IMR-90 (cell line): ENCODE results near the gene EHD4. TPM values are rescaled to one million over a fixed set of nuclear protein-coding genes. Genes with fewer than 3 reads are reported as not detected.

Experiments used
- ATAC-seq: fragments of 200-7000 bp; cut with Tn5 transposase; 2 replicates; pipeline ENCODE4 v1.9.1; 2020; ENCODE audit warnings: low read depth, mild to moderate bottlenecking, moderate library complexity
- BruUV-seq: library from RNA; stranded (reverse); fragments of 400-500 nt; replicated peaks from 2 replicates; lab custom pipeline; 2021; lab: Mats Ljungman, UMichigan
- CTCF ChIA-PET: fragments of 300-600 bp; formaldehyde crosslinking; extraction: SDS; loops from one replicate; lab custom pipeline; 2021; ENCODE audit warnings: antibody characterized with exemption; lab: Yijun Ruan, JAX
- POLR2A ChIA-PET: fragments of 300-600 bp; sonication (Branson Sonifier 250); formaldehyde crosslinking; loops from one replicate; lab custom pipeline; 2022; ENCODE audit warnings: antibody characterized with exemption; ENCODE audit not compliant: unreplicated experiment; lab: Charles Lee
- DNase-seq: peaks from one replicate; pipeline ENCODE4 v3.0.0; 2013
- H2AFZ ChIP-seq: replicated peaks from 2 replicates; pipeline ENCODE3; 2013; ENCODE audit warnings: low read length, mild to moderate bottlenecking; ENCODE audit not compliant: poor library complexity
- H2AK5ac ChIP-seq: 2 replicates; pipeline ENCODE4 v1.6.1; 2013; ENCODE audit warnings: low read depth, low read length, inconsistent platforms
- H2AK9ac ChIP-seq: replicated peaks from 2 replicates; pipeline ENCODE3; 2013; ENCODE audit warnings: mild to moderate bottlenecking, low read depth, low read length, moderate library complexity; ENCODE audit not compliant: poor library complexity
- H2BK120ac ChIP-seq: 2 replicates; pipeline ENCODE4 v1.6.1; 2013; ENCODE audit warnings: low read depth, low read length, inconsistent platforms
- H2BK15ac ChIP-seq: 3 replicates; pipeline ENCODE4 v1.6.1; 2013; ENCODE audit warnings: low read depth, low read length, inconsistent platforms
- H2BK20ac ChIP-seq: 2 replicates; pipeline ENCODE4 v1.6.1; 2013; ENCODE audit warnings: low read depth, mild to moderate bottlenecking, inconsistent platforms, low read length, moderate library complexity
- H2BK5ac ChIP-seq: 2 replicates; pipeline ENCODE4 v1.6.1; 2013; ENCODE audit warnings: mild to moderate bottlenecking, low read depth, low read length, inconsistent platforms; ENCODE audit not compliant: poor library complexity, severe bottlenecking
- H3K14ac ChIP-seq: replicated peaks from 2 replicates; pipeline ENCODE4 v1.6.1; 2013; ENCODE audit warnings: low read depth, low read length, inconsistent platforms
- H3K18ac ChIP-seq: 2 replicates; pipeline ENCODE4 v1.6.1; 2013; ENCODE audit warnings: low read depth, low read length, control low read depth
- H3K23ac ChIP-seq: 2 replicates; pipeline ENCODE4 v1.6.1; 2013; ENCODE audit warnings: low read depth, low read length, inconsistent platforms
- H3K27ac ChIP-seq: 2 replicates; pipeline ENCODE4 v1.5.1; 2013; ENCODE audit warnings: mild to moderate bottlenecking, control low read depth, low read length; ENCODE audit not compliant: insufficient read depth
- H3K27me3 ChIP-seq: 2 replicates; pipeline ENCODE4 v1.6.1; 2013; ENCODE audit warnings: low read length; ENCODE audit not compliant: control insufficient read depth, insufficient read depth
- H3K36me3 ChIP-seq: 2 replicates; pipeline ENCODE4 v1.6.1; 2013; ENCODE audit warnings: low read length, mixed read lengths; ENCODE audit not compliant: control insufficient read depth, insufficient read depth
- H3K4ac ChIP-seq: 2 replicates; pipeline ENCODE4 v1.6.1; 2013; ENCODE audit warnings: low read depth, low read length, inconsistent platforms
- H3K4me1 ChIP-seq: 2 replicates; pipeline ENCODE4 v1.6.1; 2013; ENCODE audit warnings: low read length, mixed read lengths; ENCODE audit not compliant: control insufficient read depth, insufficient read depth
- H3K4me2 ChIP-seq: 2 replicates; pipeline ENCODE4 v1.6.1; 2013; ENCODE audit warnings: low read depth, mild to moderate bottlenecking, control low read depth, low read length, moderate library complexity
- H3K4me3 ChIP-seq: 2 replicates; pipeline ENCODE4 v1.5.1; 2013; ENCODE audit warnings: low read depth, mild to moderate bottlenecking, control low read depth, low read length, moderate library complexity; ENCODE audit not compliant: insufficient read depth
- H3K56ac ChIP-seq: 2 replicates; pipeline ENCODE4 v1.6.1; 2013; ENCODE audit warnings: low read length, inconsistent platforms; ENCODE audit not compliant: insufficient read depth; ENCODE audit errors: extremely low read depth
- H3K79me1 ChIP-seq, 2 experiments: 2 replicates each; pipeline ENCODE4 v1.6.1; 2013; ENCODE audit warnings: low read length in 2 of 2, inconsistent platforms in 1 of 2, low read depth in 1 of 2
- H3K9ac ChIP-seq: 2 replicates; pipeline ENCODE4 v1.6.1; 2013; ENCODE audit warnings: low read depth, low read length, control low read depth
- H3K9me1 ChIP-seq: 2 replicates; pipeline ENCODE4 v1.6.1; 2013; ENCODE audit warnings: low read length, inconsistent platforms; ENCODE audit not compliant: insufficient read depth
- H3K9me3 ChIP-seq: 2 replicates; pipeline ENCODE4 v1.6.1; 2013; ENCODE audit warnings: low read length; ENCODE audit not compliant: control insufficient read depth, insufficient read depth
- H4K20me1 ChIP-seq: 2 replicates; pipeline ENCODE4 v1.6.1; 2013; ENCODE audit warnings: low read length, inconsistent platforms; ENCODE audit not compliant: insufficient read depth
- H4K5ac ChIP-seq: 2 replicates; pipeline ENCODE4 v1.6.1; 2013; ENCODE audit warnings: mild to moderate bottlenecking, low read depth, low read length, control low read depth
- H4K8ac ChIP-seq, 2 experiments: 2 replicates each; pipeline ENCODE4 v1.6.1; 2013; ENCODE audit warnings: low read depth in 2 of 2, low read length in 2 of 2, control low read depth in 1 of 2, inconsistent platforms in 1 of 2
- H4K91ac ChIP-seq: 2 replicates; pipeline ENCODE4 v1.6.1; 2013; ENCODE audit warnings: low read depth, low read length, inconsistent platforms; ENCODE audit not compliant: insufficient read depth
- BHLHE40 ChIP-seq: fragments of 150-350 bp; IDR thresholded peaks from 2 replicates; pipeline ENCODE4 v1.6.1; 2016; ENCODE audit warnings: mild to moderate bottlenecking, low read depth, low read length
- CEBPB ChIP-seq: IDR thresholded peaks from 2 replicates; pipeline ENCODE4 v1.6.1; 2012; ENCODE audit warnings: low read depth, low read length, improper control_type of control experiment
- FOS ChIP-seq: fragments of 150-350 bp; IDR thresholded peaks from 2 replicates; pipeline ENCODE4 v1.6.1; 2016; ENCODE audit warnings: low read depth, low read length
- MAFK ChIP-seq: IDR thresholded peaks from 2 replicates; pipeline ENCODE4 v1.6.1; 2012; ENCODE audit warnings: low read depth, low read length, improper control_type of control experiment
- MAZ ChIP-seq: IDR thresholded peaks from 2 replicates; pipeline ENCODE4 v1.6.1; 2012; ENCODE audit warnings: low read depth, mild to moderate bottlenecking, low read length, improper control_type of control experiment, moderate library complexity, borderline replicate concordance
- MXI1 ChIP-seq: IDR thresholded peaks from 2 replicates; pipeline ENCODE4 v1.6.1; 2012; ENCODE audit warnings: low read depth, mild to moderate bottlenecking, low read length, moderate library complexity, borderline replicate concordance
- POLR2A ChIP-seq: IDR thresholded peaks from 2 replicates; pipeline ENCODE4 v1.6.1; 2012; ENCODE audit warnings: mild to moderate bottlenecking, low read depth, low read length
- RAD21 ChIP-seq: IDR thresholded peaks from 2 replicates; pipeline ENCODE4 v1.6.1; 2012; ENCODE audit warnings: low read length, improper control_type of control experiment
- SMC3 ChIP-seq: fragments of 150-350 bp; IDR thresholded peaks from 2 replicates; pipeline ENCODE4 v1.6.1; 2016; ENCODE audit warnings: low read depth, mild to moderate bottlenecking, antibody characterized with exemption, low read length, moderate library complexity
- whole genome bisulfite sequencing, 2 experiments: methylation state at CpG; one replicate each; pipeline versions ENCODE4 v1.1.5 to v1.1.7; 2013; ENCODE audit warnings: missing lambda C conversion rate in 2 of 2; ENCODE audit not compliant: insufficient read length in 1 of 2; ENCODE audit errors: extremely low coverage in 2 of 2; 5-methylcytosine and 5-hydroxymethylcytosine counted together
- dilution Hi-C: fragments of 300-500 bp; cut with HindIII; formaldehyde crosslinking; loops from one replicate; pipeline ENCODE4 v1.14.3; 2018; ENCODE audit warnings: low sequenced_read_pairs; ENCODE audit not compliant: unreplicated experiment
- in situ Hi-C: fragments of 300-500 bp; cut with MboI; formaldehyde crosslinking; loops from 3 replicates; pipeline ENCODE4 v1.14.3; 2019; ENCODE audit warnings: low sequenced_read_pairs, inconsistent platforms, mixed read lengths
- intact Hi-C: fragments of 100-400 bp; cut with micrococcal nuclease; formaldehyde crosslinking; loops from 2 replicates; pipeline ENCODE4 v1.10.0; 2022
- polyA plus RNA-seq, 3 experiments: library from polyadenylated mRNA; depleted of rRNA; stranded (reverse); fragments of >200 nt; gene quantifications; 2 replicates each; pipeline ENCODE4 v1.2.3, GENCODE V29; 2012; ENCODE audit warnings: low replicate concordance in 1 of 3
- total RNA-seq: library from RNA; depleted of rRNA; stranded (reverse); fragments of >200 nt; gene quantifications from 2 replicates; pipeline ENCODE4 v1.2.3, GENCODE V29; 2012
- TF ChIP-seq, protein P1 (sequence below): fragments of 150-350 bp; IDR thresholded peaks from 2 replicates; pipeline ENCODE4 v1.6.1; 2017; ENCODE audit warnings: mild to moderate bottlenecking, antibody characterized with exemption, low read length, low read depth
- TF ChIP-seq, protein P2 (sequence below): fragments of 150-350 bp; IDR thresholded peaks from 2 replicates; pipeline ENCODE4 v1.6.1; 2016; ENCODE audit warnings: low read depth, mild to moderate bottlenecking, low read length, moderate library complexity, borderline replicate concordance
- TF ChIP-seq, protein P3 (sequence below): conservative IDR thresholded peaks from 2 replicates; pipeline ENCODE4 v1.5.1; 2012; ENCODE audit warnings: mild to moderate bottlenecking, low read depth, low read length, improper control_type of control experiment

Gene EHD4
- total and polyA plus RNA-seq, 2 of the 4 experiments (the other 2 are of a cell fraction): 21.0 to 29.0 TPM

DNA sequence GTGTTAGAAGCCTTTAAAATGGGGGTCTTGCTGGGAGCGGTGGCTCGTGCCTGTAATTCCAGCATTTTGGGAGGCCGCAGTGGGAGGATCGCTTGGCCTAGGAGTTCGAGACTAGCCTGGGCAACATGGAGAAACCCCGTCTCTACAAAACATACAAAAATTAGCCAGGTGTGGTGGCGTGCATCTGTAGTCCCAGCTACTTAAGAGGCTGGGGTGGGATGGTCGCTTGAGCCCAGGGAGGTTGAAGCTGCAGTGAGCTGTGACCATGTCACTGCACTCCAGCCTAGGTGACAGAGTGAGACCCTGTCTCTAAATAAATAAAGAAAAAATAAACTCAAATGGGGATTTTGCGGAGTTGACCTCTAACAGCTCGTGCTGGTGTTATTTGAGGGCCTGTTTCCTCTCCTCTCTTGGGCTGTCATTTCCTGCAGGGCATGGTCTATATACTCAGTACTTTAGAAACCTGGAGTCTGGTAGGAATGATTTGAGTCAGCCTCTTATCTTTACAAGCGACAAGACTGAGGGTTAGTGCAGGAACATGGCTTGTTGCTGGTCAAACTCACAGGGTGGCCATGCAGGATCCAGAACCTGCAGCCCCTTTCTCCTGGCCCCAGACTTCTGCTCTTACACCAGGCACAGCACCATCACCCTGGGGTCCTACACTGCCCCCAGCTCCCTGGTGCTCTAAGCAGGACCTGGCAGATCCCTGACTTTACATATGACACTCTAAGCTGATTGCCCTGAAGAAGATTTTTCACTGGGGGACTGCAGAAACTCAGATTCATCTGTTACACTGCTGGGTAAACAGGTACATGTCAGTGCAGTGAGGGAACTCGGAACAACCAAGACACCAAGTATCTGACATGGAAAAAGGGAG, 15.1 kb downstream of the EHD4 start:
- H4K91ac ChIP-seq: no peak overlapping the region
- no peak overlapping the region for H4K5ac ChIP-seq
- H3K36me3 ChIP-seq: peaks cover 6% of the 10 kb centered on the region
- ATAC-seq (peak; percentile 49), DNase-seq (peak; percentile 38)
- no TSS peak for BruUV-seq
- peak overlapping the region; percentile 42; the same call in 1 of the 3 replicates for H2BK15ac ChIP-seq
- WGBS, 2 experiments: 52% methylated on average over 3 of the region's 12 CpGs; no CpG with 5 or more reads in 1 of the 2 experiments
- CTCF ChIA-PET: no interaction called here
- H3K14ac ChIP-seq: peak overlapping the region; percentile 48
- no peak overlapping the region for H3K4ac ChIP-seq
- no peak overlapping the region for H3K56ac ChIP-seq
- in situ Hi-C loops (no loop called here), intact Hi-C loops (no loop called here), dilution Hi-C loops (no loop called here)
- H4K8ac ChIP-seq: peak overlapping the region in 1 of 2 experiments; percentile 20; a peak in 1 of 4 replicates
- peaks cover 10% of the 10 kb centered on the region; the same call in 1 of the 2 replicates for H4K20me1 ChIP-seq
- no peak overlapping the region for H2AFZ ChIP-seq
- POLR2A ChIA-PET: no interaction called here
- H3K4me3 ChIP-seq: no peak overlapping the region
- H3K27me3 ChIP-seq: no peaks in the 10 kb centered on the region
- H3K9ac ChIP-seq: no peak overlapping the region
- H3K18ac ChIP-seq: no peak overlapping the region
- peaks cover 14% of the 10 kb centered on the region for H3K4me1 ChIP-seq
- TF ChIP-seq POLR2A (no peak), MAZ (no peak), MXI1 (no peak), CEBPB (no peak), RAD21 (no peak), FOS (no peak), MAFK (no peak), SMC3 (no peak), BHLHE40 (no peak)
- TF ChIP-seq, protein P1, sequence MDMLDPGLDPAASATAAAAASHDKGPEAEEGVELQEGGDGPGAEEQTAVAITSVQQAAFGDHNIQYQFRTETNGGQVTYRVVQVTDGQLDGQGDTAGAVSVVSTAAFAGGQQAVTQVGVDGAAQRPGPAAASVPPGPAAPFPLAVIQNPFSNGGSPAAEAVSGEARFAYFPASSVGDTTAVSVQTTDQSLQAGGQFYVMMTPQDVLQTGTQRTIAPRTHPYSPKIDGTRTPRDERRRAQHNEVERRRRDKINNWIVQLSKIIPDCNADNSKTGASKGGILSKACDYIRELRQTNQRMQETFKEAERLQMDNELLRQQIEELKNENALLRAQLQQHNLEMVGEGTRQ: no peak
- TF ChIP-seq, protein P2, sequence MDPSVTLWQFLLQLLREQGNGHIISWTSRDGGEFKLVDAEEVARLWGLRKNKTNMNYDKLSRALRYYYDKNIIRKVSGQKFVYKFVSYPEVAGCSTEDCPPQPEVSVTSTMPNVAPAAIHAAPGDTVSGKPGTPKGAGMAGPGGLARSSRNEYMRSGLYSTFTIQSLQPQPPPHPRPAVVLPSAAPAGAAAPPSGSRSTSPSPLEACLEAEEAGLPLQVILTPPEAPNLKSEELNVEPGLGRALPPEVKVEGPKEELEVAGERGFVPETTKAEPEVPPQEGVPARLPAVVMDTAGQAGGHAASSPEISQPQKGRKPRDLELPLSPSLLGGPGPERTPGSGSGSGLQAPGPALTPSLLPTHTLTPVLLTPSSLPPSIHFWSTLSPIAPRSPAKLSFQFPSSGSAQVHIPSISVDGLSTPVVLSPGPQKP: no peak
- TF ChIP-seq, protein P3, sequence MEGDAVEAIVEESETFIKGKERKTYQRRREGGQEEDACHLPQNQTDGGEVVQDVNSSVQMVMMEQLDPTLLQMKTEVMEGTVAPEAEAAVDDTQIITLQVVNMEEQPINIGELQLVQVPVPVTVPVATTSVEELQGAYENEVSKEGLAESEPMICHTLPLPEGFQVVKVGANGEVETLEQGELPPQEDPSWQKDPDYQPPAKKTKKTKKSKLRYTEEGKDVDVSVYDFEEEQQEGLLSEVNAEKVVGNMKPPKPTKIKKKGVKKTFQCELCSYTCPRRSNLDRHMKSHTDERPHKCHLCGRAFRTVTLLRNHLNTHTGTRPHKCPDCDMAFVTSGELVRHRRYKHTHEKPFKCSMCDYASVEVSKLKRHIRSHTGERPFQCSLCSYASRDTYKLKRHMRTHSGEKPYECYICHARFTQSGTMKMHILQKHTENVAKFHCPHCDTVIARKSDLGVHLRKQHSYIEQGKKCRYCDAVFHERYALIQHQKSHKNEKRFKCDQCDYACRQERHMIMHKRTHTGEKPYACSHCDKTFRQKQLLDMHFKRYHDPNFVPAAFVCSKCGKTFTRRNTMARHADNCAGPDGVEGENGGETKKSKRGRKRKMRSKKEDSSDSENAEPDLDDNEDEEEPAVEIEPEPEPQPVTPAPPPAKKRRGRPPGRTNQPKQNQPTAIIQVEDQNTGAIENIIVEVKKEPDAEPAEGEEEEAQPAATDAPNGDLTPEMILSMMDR: no peak
- H2AK5ac ChIP-seq: peak overlapping the region; percentile 51; the same call in 1 of the 2 replicates
- H2BK5ac ChIP-seq: no peak overlapping the region
- H3K79me1 ChIP-seq: peaks cover 37 to 72% of the 10 kb centered on the region in 2 experiments
- no peak overlapping the region for H3K4me2 ChIP-seq
- H3K27ac ChIP-seq: no peak overlapping the region
- no peak overlapping the region for H2BK20ac ChIP-seq
- no peaks in the 10 kb centered on the region for H3K9me3 ChIP-seq
- H3K9me1 ChIP-seq: peaks cover 18% of the 10 kb centered on the region
- H2AK9ac ChIP-seq: no peak overlapping the region
- H3K23ac ChIP-seq: peak overlapping the region; percentile 60; the same call in 1 of the 2 replicates
- H2BK120ac ChIP-seq: no peak overlapping the region
